B cell (primary cell): Measurements from ENCODE around the gene GNLY. TPM values are rescaled to one million over a fixed set of nuclear protein-coding genes. Genes with fewer than 3 reads are reported as not detected.

Source experiments
- ATAC-seq: fragments of 200-7000 bp; cut with Tn5 transposase; one replicate; pipeline ENCODE4 v1.10.0; 2021; ENCODE audit warnings: low read depth, mild to moderate bottlenecking, moderate number of reproducible peaks, moderate library complexity
- CTCF ChIA-PET: fragments of 350-600 bp; sonication (Branson Sonifier 250); formaldehyde crosslinking; loops from one replicate; lab custom pipeline; 2021; ENCODE audit warnings: antibody characterized with exemption, inconsistent platforms; lab: Charles Lee
- POLR2A ChIA-PET: fragments of 350-600 bp; sonication (Branson Sonifier 250); formaldehyde crosslinking; loops from one replicate; lab custom pipeline; 2021; ENCODE audit warnings: antibody characterized with exemption; lab: Charles Lee
- DNase-seq: peaks from one replicate; pipeline ENCODE4 v3.0.0; 2013
- H2AFZ ChIP-seq: 2 replicates; pipeline ENCODE4 v1.6.1; 2012; ENCODE audit warnings: mild to moderate bottlenecking, low read depth, low read length; ENCODE audit not compliant: insufficient read depth, poor library complexity, severe bottlenecking
- H3K27ac ChIP-seq, 2 donors: 1 replicate in 1 of 2; 2 replicates in 1 of 2; pipeline ENCODE4 v1.5.1; 2012 to 2013; ENCODE audit warnings: low read length in 2 of 2, mild to moderate bottlenecking in 2 of 2, moderate library complexity in 1 of 2
- H3K27me3 ChIP-seq, 4 experiments: fragments of 200-600 bp in 1 of 4; sonication (generic) in 1 of 4; replicated peaks in 1 of 4; 1 replicate in 2 of 4; 2 replicates in 2 of 4; pipeline versions ENCODE4 v1.6.1 to v1.7.0; 2013 to 2016; ENCODE audit warnings: low read length in 3 of 4, mild to moderate bottlenecking in 2 of 4, mixed read lengths in 1 of 4, moderate library complexity in 1 of 4; ENCODE audit not compliant: insufficient read depth in 4 of 4, control insufficient read depth in 3 of 4; ENCODE audit errors: control extremely low read depth in 1 of 4
- H3K36me3 ChIP-seq, 2 experiments: replicated peaks in 1 of 2; 1 replicate in 1 of 2; 2 replicates in 1 of 2; pipeline versions ENCODE4 v1.6.1 to v1.7.1; 2013; ENCODE audit warnings: low read length in 1 of 2; ENCODE audit not compliant: insufficient read depth in 2 of 2, control insufficient read depth in 1 of 2; ENCODE audit errors: control extremely low read depth in 1 of 2, extremely low read depth in 1 of 2
- H3K4me1 ChIP-seq, 2 donors: fragments of 200-600 bp in 1 of 2; sonication (generic) in 1 of 2; 1 replicate in 1 of 2; 2 replicates in 1 of 2; pipeline versions ENCODE4 v1.5.1 to v1.6.1; 2013 to 2017; ENCODE audit warnings: low read length in 2 of 2; ENCODE audit not compliant: control insufficient read depth in 2 of 2, insufficient read depth in 2 of 2
- H3K4me2 ChIP-seq: replicated peaks from 2 replicates; pipeline ENCODE3; 2012; ENCODE audit warnings: mild to moderate bottlenecking, low read depth, low read length; ENCODE audit not compliant: poor library complexity, severe bottlenecking
- H3K4me3 ChIP-seq, 5 experiments: fragments of 200-600 bp in 1 of 5; sonication (generic) in 1 of 5; 1 replicate in 3 of 5; 2 replicates in 2 of 5; pipeline versions ENCODE4 v1.5.1 to v1.7.0; 2011 to 2016; ENCODE audit warnings: low read length in 4 of 5, mild to moderate bottlenecking in 4 of 5, low read depth in 2 of 5, control low read depth in 1 of 5, moderate library complexity in 1 of 5; ENCODE audit not compliant: insufficient read depth in 1 of 5; ENCODE audit errors: control extremely low read depth in 1 of 5, extremely low read depth in 1 of 5
- H3K79me2 ChIP-seq: fragments of 200-600 bp; sonication (generic); one replicate; pipeline ENCODE4 v1.6.0; 2016; ENCODE audit warnings: low read length; ENCODE audit not compliant: control insufficient read depth, insufficient read depth
- H3K9ac ChIP-seq: fragments of 200-600 bp; sonication (generic); 2 replicates; pipeline ENCODE4 v1.6.1; 2017; ENCODE audit warnings: mild to moderate bottlenecking, low read length, moderate library complexity
- H3K9me3 ChIP-seq, 3 donors: one replicate each; pipeline versions ENCODE4 v1.6.1 to v1.7.1; 2013; ENCODE audit warnings: low read length in 2 of 3; ENCODE audit not compliant: control insufficient read depth in 2 of 3, insufficient read depth in 1 of 3; ENCODE audit errors: control extremely low read depth in 1 of 3
- H4K20me1 ChIP-seq: 2 replicates; pipeline ENCODE4 v1.6.0; 2012; ENCODE audit warnings: mild to moderate bottlenecking, low read length; ENCODE audit not compliant: insufficient read depth, control insufficient read depth, poor library complexity, severe bottlenecking
- H3K27ac Mint-ChIP-seq: one replicate; pipeline ENCODE4 v1.8.0; 2021; ENCODE audit warnings: mixed read lengths
- H3K27me3 Mint-ChIP-seq: one replicate; pipeline ENCODE4 v1.8.0; 2021; ENCODE audit warnings: mixed read lengths
- H3K4me1 Mint-ChIP-seq: one replicate; pipeline ENCODE4 v1.8.0; 2021; ENCODE audit warnings: mixed read lengths
- H3K4me3 Mint-ChIP-seq: one replicate; pipeline ENCODE4 v1.8.0; 2021; ENCODE audit warnings: mixed read lengths
- H3K9me3 Mint-ChIP-seq: one replicate; pipeline ENCODE4 v1.8.0; 2022; ENCODE audit warnings: mixed read lengths; ENCODE audit not compliant: insufficient read depth
- CTCF ChIP-seq: fragments of 200-600 bp; IDR thresholded peaks from one replicate; pipeline ENCODE4 v1.8.0; 2022; ENCODE audit warnings: antibody characterized with exemption, mild to moderate bottlenecking
- EZH2 ChIP-seq: IDR thresholded peaks from 2 replicates; pipeline ENCODE4 v1.6.1; 2012; ENCODE audit warnings: borderline replicate concordance, low read depth, mild to moderate bottlenecking, moderate library complexity, low read length; ENCODE audit not compliant: insufficient read depth, poor library complexity, severe bottlenecking
- WGBS: methylation state at CpG from one replicate; pipeline ENCODE4 v1.1.5; 2013; ENCODE audit warnings: missing lambda C conversion rate; ENCODE audit not compliant: insufficient coverage; 5-methylcytosine and 5-hydroxymethylcytosine counted together
- intact Hi-C: fragments of 100-400 bp; cut with micrococcal nuclease; formaldehyde crosslinking; loops from one replicate; pipeline ENCODE4 v1.10.0; 2022
- polyA plus RNA-seq: library from polyadenylated mRNA; depleted of rRNA; stranded (reverse); fragments of >200 nt; gene quantifications from 2 replicates; pipeline ENCODE4 v1.2.3, GENCODE V29; 2012
- total RNA-seq, 2 donors: library from RNA; stranded (reverse); fragments of 120-200 nt in 1 of 2; gene quantifications; 1 replicate in 1 of 2; 2 replicates in 1 of 2; pipeline versions ENCODE4 v1.2.3 to v1.2.4, GENCODE V29; 2013 to 2022

The GNLY gene
- total and polyA plus RNA-seq, 2 donors (not counting 1 experiment from before 2014, with no cell fraction given), result 3.9 to 4.2 TPM

- ATAC-seq, result no peak
- Histone ChIP-seq H3K9ac (no peak overlapping the region), H3K4me1 (peaks cover 18 to 26% of the 10 kb centered on the region in 2 donors), H3K4me2 (no peak overlapping the region), H3K27ac (no peak overlapping the region), H3K36me3 (peaks cover 5 to 77% of the 10 kb centered on the region in 2 experiments), H4K20me1 (peaks cover 23% of the 10 kb centered on the region), H2AFZ (no peak overlapping the region), H3K27me3 (no peaks in the 10 kb centered on the region), H3K79me2 (no peaks in the 10 kb centered on the region), H3K9me3 (no peaks in the 10 kb centered on the region), H3K4me3 (no peak overlapping the region)
- no peaks in the 10 kb centered on the region for H3K9me3 Mint-ChIP-seq
- TF ChIP-seq EZH2 (no peak), CTCF (no peak)
- peaks cover 22% of the 10 kb centered on the region for H3K4me1 Mint-ChIP-seq
- 97% methylated on average over 3 of the region's 4 CpGs for WGBS
- H3K27ac Mint-ChIP-seq, result no peak overlapping the region
- H3K27me3 Mint-ChIP-seq, result no peaks in the 10 kb centered on the region
- POLR2A ChIA-PET, result no interaction called here
- intact Hi-C loops, result no loop called here
- DNase-seq, result no peak
- H3K4me3 Mint-ChIP-seq, result no peak overlapping the region
- CTCF ChIA-PET, result interaction anchor here (0.7 kb wide), 1 partner anchor 63 kb away, joined by 3 read pairs; no protein-coding TSS in a partner anchor
Measured at GRCh38 chr2:85650456-85650855, 43.7 kb upstream of the GNLY start.

- no peak overlapping the region for H3K4me3 Mint-ChIP-seq
- no peaks in the 10 kb centered on the region for H3K27me3 Mint-ChIP-seq
- CTCF ChIA-PET, result no interaction called here
- peaks cover 18 to 26% of the 10 kb centered on the region in 2 donors for H3K4me1 ChIP-seq
- no peaks in the 10 kb centered on the region for H3K79me2 ChIP-seq
- intact Hi-C loops, result no loop called here
- POLR2A ChIA-PET, result no interaction called here
- no peak for TF ChIP-seq EZH2
- TF ChIP-seq CTCF, result no peak
- H3K36me3 ChIP-seq, result peaks cover 7 to 74% of the 10 kb centered on the region in 2 experiments
- DNase-seq, result no peak
- no peak overlapping the region for H3K27ac ChIP-seq
- H3K4me3 ChIP-seq, result no peak overlapping the region
- H2AFZ ChIP-seq, result no peak overlapping the region
- ATAC-seq, result no peak
- no peaks in the 10 kb centered on the region for H3K9me3 ChIP-seq
- 92% methylated on average over 1 of the region's 3 CpGs for WGBS
- no peak overlapping the region for H3K9ac ChIP-seq
- H3K9me3 Mint-ChIP-seq, result no peaks in the 10 kb centered on the region
- peaks cover 23% of the 10 kb centered on the region for H4K20me1 ChIP-seq
- H3K4me2 ChIP-seq, result no peak overlapping the region
- H3K27ac Mint-ChIP-seq, result no peak overlapping the region
- peaks cover 22% of the 10 kb centered on the region for H3K4me1 Mint-ChIP-seq
- no peaks in the 10 kb centered on the region for H3K27me3 ChIP-seq
Measured at GRCh38 chr2:85651097-85651496, 43.1 kb upstream of the GNLY start.
